Ascending aorta (tissue), 2 donors: ENCODE measurements around the gene HLA-DRA. TPM values are rescaled to one million over a fixed set of nuclear protein-coding genes. Genes with fewer than 3 reads are reported as not detected.

Experiments
- DNase-seq, 2 donors: peaks; one replicate each; pipeline ENCODE4 v3.0.0-alpha.2; 2019; ENCODE audit warnings: low spot score in 2 of 2
- H3K27ac ChIP-seq, 2 donors: fragments of 200-600 bp; sonication (generic); one replicate each; pipeline ENCODE4 v1.5.1; 2016 to 2017; ENCODE audit warnings: mild to moderate bottlenecking in 1 of 2
- H3K27me3 ChIP-seq: fragments of 200-600 bp; sonication (generic); one replicate; pipeline ENCODE4 v1.5.1; 2017
- H3K36me3 ChIP-seq, 2 donors: fragments of 200-600 bp; sonication (generic); one replicate each; pipeline ENCODE4 v1.5.1; 2016
- H3K4me1 ChIP-seq, 2 donors: fragments of 200-600 bp; sonication (generic); one replicate each; pipeline ENCODE4 v1.5.1; 2016 to 2017; ENCODE audit warnings: mild to moderate bottlenecking in 1 of 2
- H3K4me3 ChIP-seq, 2 donors: fragments of 200-600 bp; sonication (generic); one replicate each; pipeline ENCODE4 v1.5.1; 2016 to 2017; ENCODE audit warnings: mild to moderate bottlenecking in 1 of 2
- H3K9me3 ChIP-seq, 2 donors: fragments of 200-600 bp; sonication (generic); one replicate each; pipeline ENCODE4 v1.5.1; 2016
- CTCF ChIP-seq, 3 experiments: fragments of 200-600 bp in 2 of 3; fragments of 450-650 bp in 1 of 3; sonication (generic) in 2 of 3; IDR thresholded peaks; one replicate each; pipeline ENCODE4 v1.5.1; 2016 to 2019; ENCODE audit warnings: antibody characterized with exemption in 3 of 3, mild to moderate bottlenecking in 1 of 3, moderate library complexity in 1 of 3
- intact Hi-C: fragments of 100-400 bp; cut with DNase I; formaldehyde crosslinking; loops from one replicate; pipeline ENCODE4 v1.15.1; 2023
- total RNA-seq: library from RNA; depleted of rRNA; stranded (reverse); fragments of >200 nt; gene quantifications from one replicate; pipeline ENCODE4 v1.1.0, GENCODE V29; 2016

The HLA-DRA gene
- total RNA-seq, 1 donor from 2014 or later = 220 TPM

GRCh38 chr6:32410906-32411305, 28.8 kb upstream of the HLA-DRA start:
- intact Hi-C loops = loop anchor here (5.0 kb wide), 1 partner anchor 291 kb away; no protein-coding TSS in a partner anchor
- no peak overlapping the region for H3K4me3 ChIP-seq
- peaks cover 0 to 3% of the 10 kb centered on the region in 2 donors for H3K4me1 ChIP-seq
- no peak for DNase-seq
- no peaks in the 10 kb centered on the region for H3K36me3 ChIP-seq
- no peaks in the 10 kb centered on the region for H3K27me3 ChIP-seq
- H3K9me3 ChIP-seq = no peaks in the 10 kb centered on the region
- no peak for TF ChIP-seq CTCF (IDR thresholded peaks at IDR 0.05)
- H3K27ac ChIP-seq = no peak overlapping the region

GRCh38 chr6:32411566-32412327, 27.9 kb upstream of the HLA-DRA start:
- Histone ChIP-seq H3K36me3 (no peaks in the 10 kb centered on the region), H3K27ac (no peak overlapping the region), H3K27me3 (no peaks in the 10 kb centered on the region), H3K4me1 (peaks cover 0 to 3% of the 10 kb centered on the region in 2 donors), H3K4me3 (no peak overlapping the region), H3K9me3 (no peaks in the 10 kb centered on the region)
- no peak for TF ChIP-seq CTCF (IDR thresholded peaks at IDR 0.05)
- no peak for DNase-seq
- intact Hi-C loops = loop anchor here (5.0 kb wide), 1 partner anchor 291 kb away; no protein-coding TSS in a partner anchor

GRCh38 chr6:32413427-32414047, 26.1 kb upstream of the HLA-DRA start:
- no peaks in the 10 kb centered on the region for H3K27me3 ChIP-seq
- no peaks in the 10 kb centered on the region for H3K9me3 ChIP-seq
- peak; percentile 71 to 90 (median 88) for TF ChIP-seq CTCF (IDR thresholded peaks at IDR 0.05)
- no peak overlapping the region for H3K27ac ChIP-seq
- H3K4me3 ChIP-seq = no peak overlapping the region
- intact Hi-C loops = loop anchor here (1.0 to 5.0 kb wide), 2 partner anchors 168 to 289 kb away; no protein-coding TSS in a partner anchor
- H3K36me3 ChIP-seq = no peaks in the 10 kb centered on the region
- H3K4me1 ChIP-seq = peaks cover 0 to 3% of the 10 kb centered on the region in 2 donors
- peak in 1 of 2 donors; percentile 81 for DNase-seq

- intact Hi-C loops = loop anchor here (1.0 kb wide), 1 partner anchor 382 kb away; no protein-coding TSS in a partner anchor
- H3K4me1 ChIP-seq = peaks cover 0 to 3% of the 10 kb centered on the region in 2 donors
- H3K9me3 ChIP-seq = no peaks in the 10 kb centered on the region
- peak; percentile 88 to 99 (median 96) for TF ChIP-seq CTCF (IDR thresholded peaks at IDR 0.05)
- no peaks in the 10 kb centered on the region for H3K27me3 ChIP-seq
- H3K4me3 ChIP-seq = peak overlapping the region in 1 of 2 donors; percentile 16
- no peaks in the 10 kb centered on the region for H3K36me3 ChIP-seq
- no peak overlapping the region for H3K27ac ChIP-seq
- DNase-seq = peak; percentile 18 to 83
These were observed 24.1 kb upstream of the HLA-DRA start for GRCh38 chr6:32415521-32416019.

- intact Hi-C loops = no loop called here
- H3K36me3 ChIP-seq = no peaks in the 10 kb centered on the region
- TF ChIP-seq CTCF (IDR thresholded peaks at IDR 0.05) = no peak
- H3K9me3 ChIP-seq = no peaks in the 10 kb centered on the region
- H3K4me1 ChIP-seq = peaks cover 0 to 3% of the 10 kb centered on the region in 2 donors
- no peak overlapping the region for H3K4me3 ChIP-seq
- H3K27me3 ChIP-seq = no peaks in the 10 kb centered on the region
- no peak for DNase-seq
- H3K27ac ChIP-seq = no peak overlapping the region
These were observed 23.7 kb upstream of the HLA-DRA start for GRCh38 chr6:32416036-32416435.
